ENCODE data around the gene LGI1. TPM values are rescaled to one million over a fixed set of nuclear protein-coding genes. Genes with fewer than 3 reads are reported as not detected.

Gene LGI1
- total and polyA plus RNA-seq, 9 of the 15 experiments (the other 6 are each of a cell fraction or from before 2014, with no cell fraction given): not detected

DNA sequence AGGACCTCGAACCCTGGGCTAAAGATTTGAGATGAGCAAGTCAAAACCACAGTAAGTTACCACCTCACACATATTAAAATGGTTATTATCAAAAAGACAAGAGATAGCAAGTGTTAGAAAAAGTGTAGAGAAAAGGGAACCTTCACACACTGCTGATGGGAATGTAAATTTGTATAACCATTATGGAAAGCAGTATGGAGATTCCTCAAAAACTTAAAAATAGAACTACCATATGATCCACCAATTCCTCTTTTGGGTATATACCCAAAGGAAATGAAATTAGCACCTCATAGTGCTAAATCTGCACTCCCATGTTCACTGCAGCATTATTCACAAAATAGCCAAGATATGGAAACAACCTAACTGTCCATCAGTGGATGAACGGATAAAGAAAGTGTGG, 34.6 kb upstream of the LGI1 start:
- intact Hi-C loops (cut with micrococcal nuclease): no loop called here
- no peak for FAIRE-seq
- Histone ChIP-seq H3K9me1 (ENCODE audit: control insufficient read depth, insufficient read depth, low read length) (no peaks in the 10 kb centered on the region), H3K27ac (ENCODE audit: extremely low read depth, low read depth, low read length) (no peak overlapping the region), H3K4me3 (no peak overlapping the region), H3K4me1 (replicated peaks in 1 of 2; ENCODE audit: control insufficient read depth in 2 of 2, insufficient read depth in 2 of 2, low read length in 2 of 2) (no peaks in the 10 kb centered on the region), H3K79me2 (ENCODE audit: control insufficient read depth, insufficient read depth, low read length) (no peaks in the 10 kb centered on the region), H3K9me3 (replicated peaks; ENCODE audit: control insufficient read depth, insufficient read depth, low read depth, low read length) (no peaks in the 10 kb centered on the region), H2AFZ (ENCODE audit: low read depth, low read length) (no peak overlapping the region), H3K27me3 (ENCODE audit: control insufficient read depth in 2 of 2, insufficient read depth in 2 of 2, low read length in 2 of 2) (no peaks in the 10 kb centered on the region; a peak in 1 of 5 replicates), H4K20me1 (replicated peaks; ENCODE audit: control insufficient read depth, insufficient read depth, low read length) (no peaks in the 10 kb centered on the region), H3K4me2 (ENCODE audit: insufficient read depth, low read length) (no peak overlapping the region), H3K36me3 (ENCODE audit: control insufficient read depth, insufficient read depth, low read length) (no peaks in the 10 kb centered on the region), H3K9ac (ENCODE audit: insufficient read depth in 1 of 2, low read depth in 2 of 2, low read length in 2 of 2) (no peak overlapping the region)
- no peak for ATAC-seq
- no peak for DNase-seq (ENCODE audit: extremely low read depth in 1 of 4, low spot score in 3 of 4)
- ChIA-PET CTCF (ENCODE audit: low intra/inter-chr PET ratio) (no interaction called here), POLR2A (no interaction called here)
- 0% methylated on average over 2 of the region's 2 CpGs for WGBS (ENCODE audit: insufficient coverage, low coverage, missing lambda C conversion rate)
- in situ Hi-C loops (cut with MboI): no loop called here
- BruUV-seq (replicated peaks): no TSS peak
- TF ChIP-seq, protein P1, sequence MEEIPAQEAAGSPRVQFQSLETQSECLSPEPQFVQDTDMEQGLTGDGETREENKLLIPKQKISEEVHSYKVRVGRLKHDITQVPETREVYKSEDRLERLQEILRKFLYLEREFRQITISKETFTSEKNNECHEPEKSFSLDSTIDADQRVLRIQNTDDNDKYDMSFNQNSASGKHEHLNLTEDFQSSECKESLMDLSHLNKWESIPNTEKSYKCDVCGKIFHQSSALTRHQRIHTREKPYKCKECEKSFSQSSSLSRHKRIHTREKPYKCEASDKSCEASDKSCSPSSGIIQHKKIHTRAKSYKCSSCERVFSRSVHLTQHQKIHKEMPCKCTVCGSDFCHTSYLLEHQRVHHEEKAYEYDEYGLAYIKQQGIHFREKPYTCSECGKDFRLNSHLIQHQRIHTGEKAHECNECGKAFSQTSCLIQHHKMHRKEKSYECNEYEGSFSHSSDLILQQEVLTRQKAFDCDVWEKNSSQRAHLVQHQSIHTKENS (CRISPR knock-in tag; IDR thresholded peaks at IDR 0.05): no peak
- TF ChIP-seq LARP7 (IDR thresholded peaks at IDR 0.05) (no peak), ZNF263 (CRISPR knock-in tag; IDR thresholded peaks at IDR 0.05; ENCODE audit: borderline replicate concordance) (no peak), STAT5A (IDR thresholded peaks at IDR 0.05; ENCODE audit: borderline replicate concordance, low read length) (no peak), CREB1 (IDR thresholded peaks at IDR 0.05) (no peak), CREB1 (CRISPR knock-in tag; IDR thresholded peaks at IDR 0.05) (no peak), KDM4B (IDR thresholded peaks at IDR 0.05; ENCODE audit: borderline replicate concordance in 2 of 2, low read depth in 1 of 2) (no peak), MTA1 (IDR thresholded peaks at IDR 0.05; ENCODE audit: borderline replicate concordance) (no peak), MBD1 (CRISPR knock-in tag; IDR thresholded peaks at IDR 0.05) (no peak), MEIS2 (IDR thresholded peaks at IDR 0.05; ENCODE audit: partially characterized antibody) (no peak), GABPB2 (CRISPR knock-in tag; conservative IDR thresholded peaks at IDR 0.05) (no peak), BMI1 (IDR thresholded peaks at IDR 0.05; ENCODE audit: low read length) (no peak), POLR2G (IDR thresholded peaks at IDR 0.05; ENCODE audit: low read depth, low read length) (no peak)

All from K562 (cell line).